Measurements from ENCODE around the gene BTBD8.

Gene BTBD8

DNA sequence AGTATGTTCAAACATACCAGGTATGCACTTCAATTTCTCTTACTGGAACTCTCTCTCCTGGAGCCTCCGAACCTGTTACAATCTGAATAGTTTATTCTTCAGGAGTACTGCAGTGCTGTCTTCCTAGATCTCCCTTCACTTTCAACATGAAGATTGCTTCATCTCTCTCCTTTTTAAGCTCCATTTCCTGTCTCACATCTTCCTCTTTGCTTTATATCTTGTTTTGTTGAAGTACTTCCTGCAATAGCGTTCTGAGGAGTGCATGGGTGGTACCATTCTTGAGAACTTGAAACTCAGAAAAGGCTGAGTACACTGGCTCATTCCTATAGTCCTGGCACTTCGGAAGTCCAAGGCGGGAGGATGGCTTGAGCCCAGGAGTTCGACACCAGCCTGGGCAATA is 121.8 kb downstream of the BTBD8 start:
- DNase-seq: no peak

GRCh38 chr1:92203105-92203504 is 123.0 kb downstream of the BTBD8 start:
- DNase-seq: no peak

GRCh38 chr1:92210701-92211100 is 130.6 kb downstream of the BTBD8 start:
- DNase-seq: no peak

GRCh38 chr1:92211166-92211565 is 131.0 kb downstream of the BTBD8 start:
- DNase-seq: no peak

DNA sequence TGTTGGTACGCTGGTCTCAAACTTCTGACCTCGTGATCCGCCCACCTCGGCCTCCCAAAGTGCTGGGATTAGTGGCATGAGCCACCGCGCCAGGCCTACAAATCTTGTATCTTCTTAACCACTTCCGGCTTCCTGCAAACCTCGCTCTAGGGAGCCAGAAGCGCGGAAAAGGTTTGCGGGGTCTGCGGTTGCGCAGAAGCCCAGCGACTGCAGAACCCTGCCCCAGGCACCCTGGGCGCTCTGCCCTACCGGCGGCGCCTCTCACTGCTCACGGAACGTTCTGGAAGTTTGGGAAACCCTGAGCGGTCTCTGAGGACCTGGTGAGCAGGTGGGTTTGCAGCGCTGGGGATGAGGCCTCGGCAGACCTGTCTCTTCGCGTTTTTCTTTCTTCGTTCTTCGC is 137.6 kb downstream of the BTBD8 start, which contains the start of gene C1orf146:
Gene C1orf146, plus strand, starts transcription at position 195 of the 400 bp plus-strand sequence. CDS start 13,506 bp downstream, outside the sequence.
- DNase-seq: no peak

DNA sequence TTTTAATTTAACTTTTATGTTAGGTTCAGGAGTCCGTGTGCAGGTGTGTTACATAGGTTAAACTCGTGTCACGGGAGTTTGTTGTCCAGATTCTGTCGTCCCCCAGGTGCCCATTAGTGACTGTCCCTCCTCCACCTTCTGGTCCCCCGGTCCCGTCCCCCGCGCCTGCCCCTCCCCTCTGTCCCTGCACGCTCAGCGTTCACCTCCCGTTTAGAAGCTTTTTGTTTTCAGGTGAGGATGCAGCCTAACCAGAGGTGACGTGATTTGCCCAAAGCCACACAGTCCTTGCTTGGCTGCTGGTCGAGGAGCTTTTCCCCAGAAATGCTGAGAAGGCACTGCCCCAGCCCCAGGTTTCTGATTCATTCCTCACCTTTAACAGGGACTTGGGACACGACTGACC is 138.4 kb downstream of the BTBD8 start:
- no peak for DNase-seq

DNA sequence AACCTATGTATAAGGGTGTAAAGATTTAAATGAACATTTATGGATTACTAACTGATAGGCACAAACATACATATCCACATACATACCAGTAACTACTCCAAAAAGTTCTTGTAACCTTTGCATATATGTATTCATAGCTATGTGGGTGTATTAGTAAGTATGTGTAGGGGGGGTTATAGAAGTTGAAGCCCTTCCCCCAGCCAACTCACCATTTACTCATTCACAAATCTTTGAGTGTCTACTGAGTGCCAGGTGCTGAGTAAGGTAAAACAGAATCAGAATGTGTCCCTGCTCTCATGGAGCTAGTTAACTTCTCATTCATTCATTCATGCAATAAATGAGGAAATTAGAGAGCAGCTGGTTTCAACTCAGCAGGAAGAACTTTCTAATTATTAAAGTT is 138.9 kb downstream of the BTBD8 start:
- DNase-seq: no peak

DNA sequence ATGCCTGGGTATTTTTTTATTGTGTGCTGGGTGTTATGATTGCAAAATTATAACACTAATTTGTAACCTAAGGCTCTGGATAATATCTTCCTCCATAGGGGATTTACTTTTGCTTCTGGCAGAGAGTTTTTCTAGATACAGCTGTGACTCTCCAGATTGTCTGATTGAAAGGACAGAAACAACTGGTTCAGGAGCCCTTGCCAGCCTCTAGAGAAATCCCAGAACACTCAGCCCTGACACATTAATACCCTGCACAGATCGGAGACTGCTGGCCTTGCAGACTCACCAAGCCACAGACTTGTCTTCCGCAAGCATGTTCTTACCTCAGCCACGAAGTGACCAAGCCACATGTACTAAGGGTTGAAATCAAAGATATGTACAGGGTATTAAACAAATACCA is 148.3 kb downstream of the BTBD8 start:
- no peak for DNase-seq

DNA sequence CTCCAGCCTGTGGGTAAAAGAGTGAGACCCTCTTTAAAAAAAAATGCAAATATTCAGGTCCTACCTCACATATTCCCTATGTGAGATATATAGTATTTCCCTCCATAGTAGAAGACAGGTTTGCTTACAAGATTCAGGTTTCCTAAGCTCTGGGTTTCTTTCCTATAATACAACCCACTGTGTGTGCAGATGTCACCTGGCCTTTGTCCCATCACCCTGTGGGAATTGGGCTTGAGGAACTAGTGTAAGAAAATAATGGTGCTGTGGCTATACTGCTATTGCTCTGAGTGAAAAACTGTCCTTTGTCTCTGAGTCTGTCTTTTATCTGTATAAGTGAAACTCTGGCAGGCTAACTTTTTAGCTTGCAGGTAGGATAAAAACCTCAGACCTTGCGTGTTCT is 150.6 kb downstream of the BTBD8 start:
- no peak for DNase-seq
